ENCODE measurements around the gene CLCN1.

CLCN1 gene

GRCh38 chr7:143355450-143356385, 39.8 kb downstream of the CLCN1 start:
- H3K9me3 ChIP-seq, result no peaks in the 10 kb centered on the region
- no peaks in the 10 kb centered on the region for H3K36me3 ChIP-seq (replicated peaks)
- in situ Hi-C loops (cut with MboI; ENCODE audit: low sequenced_read_pairs), result no loop called here
- H3K4me1 ChIP-seq, result no peaks in the 10 kb centered on the region
- peaks cover 10% of the 10 kb centered on the region for H3K27me3 ChIP-seq (ENCODE audit: low read depth)
- DNase-seq (ENCODE audit: low spot score in 2 of 2), result no peak
- H3K4me3 ChIP-seq, result no peak overlapping the region

- H3K27me3 ChIP-seq (ENCODE audit: low read depth), result peaks cover 2% of the 10 kb centered on the region; the same call in 1 of the 2 replicates
- DNase-seq (ENCODE audit: low spot score in 2 of 2), result no peak
- no peaks in the 10 kb centered on the region for H3K4me1 ChIP-seq
- H3K9me3 ChIP-seq, result no peaks in the 10 kb centered on the region
- H3K4me3 ChIP-seq, result no peak overlapping the region
- in situ Hi-C loops (cut with MboI; ENCODE audit: low sequenced_read_pairs), result no loop called here
- no peaks in the 10 kb centered on the region for H3K36me3 ChIP-seq (replicated peaks)
Observed at GRCh38 chr7:143356414-143357050, 40.6 kb downstream of the CLCN1 start.

- Histone ChIP-seq H3K4me3 (no peak overlapping the region), H3K27me3 (ENCODE audit: low read depth) (peaks cover 8% of the 10 kb centered on the region), H3K36me3 (replicated peaks) (no peaks in the 10 kb centered on the region), H3K4me1 (no peaks in the 10 kb centered on the region), H3K9me3 (no peaks in the 10 kb centered on the region)
- in situ Hi-C loops (cut with MboI; ENCODE audit: low sequenced_read_pairs), result no loop called here
- DNase-seq (ENCODE audit: low spot score in 2 of 2), result no peak
Observed at GRCh38 chr7:143358626-143359025, 42.7 kb downstream of the CLCN1 start.

- H3K36me3 ChIP-seq (replicated peaks), result no peaks in the 10 kb centered on the region
- no peak overlapping the region for H3K4me3 ChIP-seq
- H3K9me3 ChIP-seq, result no peaks in the 10 kb centered on the region
- no peaks in the 10 kb centered on the region for H3K4me1 ChIP-seq
- DNase-seq (ENCODE audit: low spot score in 2 of 2), result no peak
- H3K27me3 ChIP-seq (ENCODE audit: low read depth), result peaks cover 21% of the 10 kb centered on the region
- in situ Hi-C loops (cut with MboI; ENCODE audit: low sequenced_read_pairs), result no loop called here
Observed at GRCh38 chr7:143359771-143360353, 44.0 kb downstream of the CLCN1 start.

- no peak for DNase-seq (ENCODE audit: low spot score in 2 of 2)
- Histone ChIP-seq H3K4me3 (no peak overlapping the region), H3K9me3 (no peaks in the 10 kb centered on the region), H3K36me3 (replicated peaks) (no peaks in the 10 kb centered on the region), H3K27me3 (ENCODE audit: low read depth) (peaks cover 25% of the 10 kb centered on the region), H3K4me1 (no peaks in the 10 kb centered on the region)
- in situ Hi-C loops (cut with MboI; ENCODE audit: low sequenced_read_pairs), result no loop called here
Observed at GRCh38 chr7:143360788-143361551, 45.1 kb downstream of the CLCN1 start.

GRCh38 chr7:143361552-143362130, 45.7 kb downstream of the CLCN1 start:
- no peaks in the 10 kb centered on the region for H3K4me1 ChIP-seq
- H3K9me3 ChIP-seq, result no peaks in the 10 kb centered on the region
- H3K36me3 ChIP-seq (replicated peaks), result no peaks in the 10 kb centered on the region
- peak overlapping the region; percentile 40 for H3K4me3 ChIP-seq
- DNase-seq (ENCODE audit: low spot score in 2 of 2), result no peak
- in situ Hi-C loops (cut with MboI; ENCODE audit: low sequenced_read_pairs), result no loop called here
- H3K27me3 ChIP-seq (ENCODE audit: low read depth), result peaks cover 25% of the 10 kb centered on the region

- DNase-seq (ENCODE audit: low spot score in 2 of 2), result peak in 1 of 2 experiments; percentile 43
- Histone ChIP-seq H3K9me3 (no peaks in the 10 kb centered on the region), H3K36me3 (replicated peaks) (no peaks in the 10 kb centered on the region), H3K27me3 (ENCODE audit: low read depth) (peaks cover 25% of the 10 kb centered on the region), H3K4me1 (no peaks in the 10 kb centered on the region), H3K4me3 (peak within 1 kb of the TSS; percentile 40)
- in situ Hi-C loops (cut with MboI; ENCODE audit: low sequenced_read_pairs), result no loop called here
Observed at GRCh38 chr7:143362131-143363015, 46.5 kb downstream of the CLCN1 start, which contains the start of gene FAM131B. Gene FAM131B (minus strand): TSS chr7:143362713. CDS start chr7:143362603, 110 bp downstream.

- no peak for DNase-seq (ENCODE audit: low spot score in 2 of 2)
- peaks cover 32% of the 10 kb centered on the region for H3K27me3 ChIP-seq (ENCODE audit: low read depth)
Observed at GRCh38 chr7:143363016-143363937, 47.4 kb downstream of the CLCN1 start.

GRCh38 chr7:143367972-143368371, 52.1 kb downstream of the CLCN1 start:
- Histone ChIP-seq H3K4me3 (no peak overlapping the region), H3K4me1 (no peaks in the 10 kb centered on the region), H3K9me3 (no peaks in the 10 kb centered on the region), H3K27me3 (ENCODE audit: low read depth) (peaks cover 39% of the 10 kb centered on the region), H3K36me3 (replicated peaks) (no peaks in the 10 kb centered on the region)
- in situ Hi-C loops (cut with MboI; ENCODE audit: low sequenced_read_pairs), result no loop called here
- DNase-seq (ENCODE audit: low spot score in 2 of 2), result no peak

More at GRCh38 chr7:143363016-143363937, 47.4 kb downstream of the CLCN1 start:
- H3K36me3 ChIP-seq (replicated peaks), result no peaks in the 10 kb centered on the region
- H3K4me3 ChIP-seq, result peak overlapping the region; percentile 19
- no peaks in the 10 kb centered on the region for H3K4me1 ChIP-seq
- H3K9me3 ChIP-seq, result no peaks in the 10 kb centered on the region
- in situ Hi-C loops (cut with MboI; ENCODE audit: low sequenced_read_pairs), result no loop called here

GRCh38 chr7:143368387-143368786, 52.5 kb downstream of the CLCN1 start:
- DNase-seq (ENCODE audit: low spot score in 2 of 2), result no peak
- no peaks in the 10 kb centered on the region for H3K4me1 ChIP-seq
- peaks cover 35% of the 10 kb centered on the region for H3K27me3 ChIP-seq (ENCODE audit: low read depth)
- no peaks in the 10 kb centered on the region for H3K9me3 ChIP-seq
- no peak overlapping the region for H3K4me3 ChIP-seq
- in situ Hi-C loops (cut with MboI; ENCODE audit: low sequenced_read_pairs), result no loop called here
- H3K36me3 ChIP-seq (replicated peaks), result no peaks in the 10 kb centered on the region

GRCh38 chr7:143369678-143370651, 54.1 kb downstream of the CLCN1 start:
- no peak for DNase-seq (ENCODE audit: low spot score in 2 of 2)
- Histone ChIP-seq H3K9me3 (no peaks in the 10 kb centered on the region), H3K4me1 (no peaks in the 10 kb centered on the region), H3K4me3 (no peak overlapping the region), H3K27me3 (ENCODE audit: low read depth) (peaks cover 19% of the 10 kb centered on the region), H3K36me3 (replicated peaks) (no peaks in the 10 kb centered on the region)
- in situ Hi-C loops (cut with MboI; ENCODE audit: low sequenced_read_pairs), result no loop called here

All from HAP-1 (cell line).